Hair follicular keratinocyte (primary cell): ENCODE measurements around the gene FAR2. TPM values are rescaled to one million over a fixed set of nuclear protein-coding genes. Genes with fewer than 3 reads are reported as not detected.

ENCODE experiments used
- total RNA-seq: library from RNA; depleted of rRNA; stranded (reverse); fragments of >200 nt; gene quantifications from 2 replicates; pipeline ENCODE4 v1.2.3, GENCODE V29; 2015

FAR2 gene
- 4.5 and 7.8 TPM in 2 replicates for total RNA-seq

GRCh38 chr12:29148911-29149690, at the start of gene FAR2:
Gene FAR2 (plus strand): TSS chr12:29149278. CDS start chr12:29270450, 121,172 bp downstream.

DNA sequence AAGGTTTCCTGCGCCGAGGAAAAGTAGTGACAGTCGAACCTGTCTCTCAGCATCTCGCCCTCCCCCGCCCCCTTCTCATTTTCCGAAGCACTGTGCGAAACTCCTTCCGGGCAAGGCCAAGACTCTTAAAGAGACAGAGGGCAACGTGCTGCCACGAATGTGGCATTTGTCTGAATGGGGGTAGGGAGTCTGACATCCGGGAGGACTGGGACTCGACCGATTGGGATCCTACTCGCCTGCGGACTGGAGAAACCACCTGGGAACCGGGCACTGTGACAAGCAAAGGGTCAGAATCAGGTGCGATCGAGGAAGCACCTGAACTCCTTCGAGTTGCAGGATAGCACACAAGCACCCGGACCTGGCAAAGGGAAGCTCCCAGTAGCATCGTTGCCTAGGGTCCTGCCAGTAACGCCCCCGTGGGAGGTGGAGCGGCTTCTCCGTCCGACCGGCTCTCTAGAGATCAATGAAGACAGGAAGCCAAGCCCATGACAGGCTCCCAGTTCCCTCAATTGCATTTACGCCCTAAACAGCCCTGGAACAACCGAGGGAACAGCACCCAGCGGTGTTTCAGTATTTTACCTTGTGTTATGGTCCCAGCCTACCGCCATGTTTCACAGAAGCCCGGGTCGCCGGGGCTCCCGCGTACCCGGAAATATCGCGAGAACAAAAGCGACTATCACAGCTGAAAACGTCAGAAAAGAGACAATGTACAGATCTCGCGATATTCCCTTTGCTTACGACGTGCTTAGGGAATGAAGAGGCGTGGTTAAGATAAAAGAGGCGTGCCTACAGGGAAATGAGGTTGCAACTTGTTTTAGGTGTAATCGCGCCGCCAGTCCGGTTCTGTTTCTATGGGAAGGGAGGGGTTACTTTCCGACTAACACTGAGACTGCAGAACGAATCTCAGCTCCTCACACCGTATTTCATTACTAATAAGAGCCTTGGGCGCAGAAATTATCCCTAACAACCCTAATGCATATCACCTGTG, 231.8 kb downstream of the FAR2 start, which contains the start of gene ERGIC2:
ERGIC2 (minus strand) TSS at position 637 of the 988 bp plus-strand sequence. CDS start 9,539 bp downstream, outside the sequence.

Other genes starting within 250 kb of the FAR2 start
- gene ERGIC2, start 231.9 kb downstream of the FAR2 start, total RNA-seq: 99.5 and 123 TPM in 2 replicates